RPMI8226 (cell line): ENCODE measurements around the gene CHD1.

Source experiments
- DNase-seq: peaks from one replicate; pipeline ENCODE4 v3.0.0-alpha.2; 2015

Gene CHD1

DNA sequence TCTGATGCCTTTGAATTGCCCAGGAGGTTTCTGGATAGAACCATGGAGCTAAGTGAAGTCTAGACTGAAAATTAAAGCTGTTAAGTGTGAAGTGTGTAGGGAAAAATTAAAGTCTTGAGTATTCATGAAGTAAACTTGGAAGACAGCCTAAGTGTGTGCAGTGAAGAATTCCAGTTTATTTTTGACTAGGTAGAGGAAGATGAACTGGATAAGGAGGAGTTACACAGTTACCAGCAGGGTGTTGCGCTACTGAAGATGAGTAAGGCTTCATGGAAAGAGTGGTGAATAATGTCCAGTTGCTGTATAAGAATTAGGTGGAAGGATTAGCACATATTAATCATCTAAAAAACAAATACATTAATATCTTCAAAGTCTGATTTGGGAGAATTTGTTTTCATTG, 5.7 kb upstream of the CHD1 start:
- DNase-seq, result no peak

DNA sequence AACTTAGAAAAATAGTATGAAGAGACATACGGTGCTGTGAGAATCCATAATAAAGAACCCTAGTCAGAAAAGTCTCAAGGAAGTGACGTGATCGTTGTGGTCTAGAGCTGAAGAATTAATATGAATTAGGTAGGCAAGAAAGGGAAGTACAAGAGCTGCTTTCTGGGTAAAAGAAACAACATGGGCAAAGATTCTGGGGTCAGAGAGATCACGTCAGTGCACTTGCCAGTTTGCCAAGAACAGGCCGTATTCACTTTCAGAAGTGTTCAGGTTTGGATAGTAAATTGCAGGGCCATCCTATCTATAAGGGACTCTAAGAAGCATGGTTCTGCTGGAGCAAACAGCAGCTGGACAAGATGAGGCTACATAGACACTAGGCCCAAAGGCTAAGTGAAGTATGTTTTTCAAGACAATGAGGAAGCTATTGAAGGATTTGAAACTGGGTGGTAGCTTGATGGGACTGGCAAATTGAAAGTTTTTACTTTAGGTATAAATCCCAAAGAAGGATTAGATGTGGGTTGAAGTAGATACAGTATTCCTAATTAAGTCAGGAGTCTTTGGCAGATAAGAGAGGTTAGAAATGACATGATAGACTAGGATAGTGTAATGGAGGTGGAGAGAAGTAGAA, 4.8 kb upstream of the CHD1 start:
- DNase-seq, result no peak

DNA sequence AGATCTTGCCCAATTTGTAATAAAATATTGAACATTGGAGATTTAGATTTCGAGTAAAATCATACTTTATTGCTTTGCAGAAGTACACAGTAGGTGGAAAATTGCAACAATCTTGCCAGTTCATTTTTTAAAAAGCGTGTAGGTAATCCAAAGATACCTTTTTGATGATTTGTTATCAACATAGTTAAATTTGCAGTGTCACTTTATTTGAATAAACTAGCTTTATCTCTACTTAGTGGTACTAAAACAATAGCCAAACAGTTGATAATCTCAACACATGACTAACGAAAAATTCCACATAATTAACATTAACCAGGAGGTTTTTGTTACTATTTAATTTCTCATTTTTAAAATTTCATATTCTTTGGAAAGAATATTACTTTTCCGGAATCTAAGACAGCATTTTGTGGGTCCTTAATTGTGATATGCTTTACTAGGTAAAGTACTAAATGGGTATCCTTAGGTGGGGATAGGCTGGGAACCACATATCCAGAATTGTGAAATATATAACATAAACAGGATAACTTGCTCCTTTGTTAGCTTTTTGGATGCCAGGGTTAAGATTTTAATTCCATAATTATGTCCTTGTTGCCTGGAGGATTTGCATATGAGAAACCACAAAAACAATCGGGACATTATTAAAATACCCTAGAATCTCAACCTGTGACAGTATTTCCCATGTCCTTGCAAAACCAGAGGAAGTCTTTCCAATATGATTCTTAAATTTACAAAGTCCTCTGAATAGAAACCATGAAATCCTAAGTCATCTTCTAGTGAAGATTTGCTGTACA, 2.4 kb upstream of the CHD1 start:
- DNase-seq, result no peak

DNA sequence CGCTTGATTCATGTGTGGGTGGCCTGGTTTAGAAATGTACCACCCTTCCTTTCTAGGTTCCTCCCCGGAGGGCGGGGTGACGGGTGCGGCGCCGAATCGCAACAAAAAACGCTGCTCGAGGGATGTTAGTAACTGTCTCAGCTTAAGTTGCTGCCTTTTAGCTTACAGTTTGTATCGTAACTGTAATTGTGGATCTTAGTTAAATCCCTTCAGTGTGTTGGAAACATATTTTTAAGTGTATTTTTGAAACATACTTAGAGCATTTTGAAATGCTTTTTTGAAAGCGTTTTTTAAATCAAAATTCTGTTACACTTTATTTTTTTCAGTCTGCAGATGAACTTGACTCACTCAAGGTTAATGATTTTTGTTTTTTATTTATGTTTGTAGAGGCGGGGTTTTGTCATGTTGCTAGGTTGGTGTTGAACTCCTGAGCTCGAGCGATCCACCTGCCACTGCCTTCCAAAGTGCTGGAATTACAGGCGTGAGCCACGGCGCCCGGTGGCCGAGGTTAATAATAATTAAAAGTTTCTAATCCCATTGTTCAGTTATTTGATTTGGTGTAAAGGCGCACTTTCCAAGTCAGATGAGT, 997 bp upstream of the CHD1 start:
- no peak for DNase-seq

DNA sequence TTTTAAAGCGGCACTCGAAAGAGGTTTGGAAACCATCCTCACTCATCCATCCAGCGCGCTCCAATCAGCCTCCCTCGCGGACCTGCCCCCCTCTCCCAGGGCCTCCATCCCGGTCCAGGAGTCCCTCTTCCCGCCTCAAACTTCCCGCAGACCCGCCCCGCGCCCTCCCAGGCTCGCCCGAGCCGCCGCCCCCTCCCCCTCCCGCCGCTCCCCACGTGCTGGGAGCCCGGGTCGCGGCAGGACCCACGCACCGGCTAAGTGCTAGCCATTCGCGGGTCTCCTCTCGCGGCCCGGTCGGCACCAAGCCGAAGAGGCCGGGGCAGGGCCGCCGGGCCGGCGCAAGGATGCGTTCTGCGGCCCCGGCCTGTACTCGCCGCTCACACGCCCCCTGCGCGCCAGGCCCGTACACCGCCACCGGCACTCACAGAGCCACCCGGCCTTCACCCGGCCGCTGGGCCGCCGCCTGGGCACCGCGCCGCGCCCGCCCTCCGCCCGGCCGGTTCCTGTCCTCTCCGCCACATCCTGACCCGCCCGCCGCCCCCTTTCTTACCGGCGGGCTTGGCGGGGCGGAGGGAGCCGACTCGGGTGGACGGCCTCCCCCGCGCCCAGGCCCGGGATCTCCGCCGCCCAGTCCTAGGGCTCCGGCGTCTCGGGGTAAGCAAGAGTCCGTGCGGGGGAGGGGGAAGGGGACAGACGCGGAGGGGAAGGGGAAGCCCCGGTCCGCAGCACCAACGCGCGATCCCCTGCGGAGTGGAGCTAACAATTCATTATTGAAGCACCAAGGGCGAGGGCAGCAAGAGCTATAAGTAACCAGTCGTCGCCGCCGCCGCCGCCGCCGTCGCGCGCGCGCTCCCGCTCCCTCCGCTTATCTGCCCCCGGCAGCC, 576 bp downstream of the CHD1 start:
- peak; percentile 62 for DNase-seq

DNA sequence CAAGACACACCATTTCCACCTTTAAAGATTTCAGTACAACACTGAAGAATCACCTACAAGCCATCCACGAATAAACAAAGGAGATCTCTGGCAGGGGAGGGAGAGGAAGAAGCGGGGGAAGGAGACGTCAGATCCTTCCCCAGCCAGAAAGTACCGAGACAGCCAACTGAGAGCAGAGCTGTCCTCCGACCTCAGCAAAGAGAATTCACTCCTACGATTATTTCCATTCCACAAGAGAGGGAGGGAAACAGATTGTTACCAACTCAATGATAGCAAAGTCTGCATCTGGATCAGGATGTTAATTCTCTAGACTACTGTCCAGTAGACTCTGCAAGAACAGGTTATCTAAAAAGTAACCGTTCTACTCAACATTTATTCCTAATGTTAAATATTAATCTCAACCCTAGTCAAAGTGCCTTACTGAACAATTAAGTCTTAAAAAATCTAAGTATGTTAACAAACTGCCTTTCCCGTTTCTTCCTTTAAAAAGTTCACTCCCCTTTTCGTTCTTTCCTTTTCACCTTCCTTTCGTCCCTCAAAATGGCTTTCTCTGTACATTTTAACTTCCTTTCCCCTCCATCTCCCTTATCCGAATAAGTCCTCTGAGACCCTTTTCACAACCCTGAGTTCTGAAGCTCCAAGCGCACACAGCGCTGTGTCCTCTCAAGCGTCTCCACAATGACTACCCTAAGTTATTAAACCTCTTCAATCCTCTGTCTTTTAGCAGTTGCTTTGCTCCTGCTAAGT, 1.4 kb downstream of the CHD1 start:
- peak; percentile 71 for DNase-seq

DNA sequence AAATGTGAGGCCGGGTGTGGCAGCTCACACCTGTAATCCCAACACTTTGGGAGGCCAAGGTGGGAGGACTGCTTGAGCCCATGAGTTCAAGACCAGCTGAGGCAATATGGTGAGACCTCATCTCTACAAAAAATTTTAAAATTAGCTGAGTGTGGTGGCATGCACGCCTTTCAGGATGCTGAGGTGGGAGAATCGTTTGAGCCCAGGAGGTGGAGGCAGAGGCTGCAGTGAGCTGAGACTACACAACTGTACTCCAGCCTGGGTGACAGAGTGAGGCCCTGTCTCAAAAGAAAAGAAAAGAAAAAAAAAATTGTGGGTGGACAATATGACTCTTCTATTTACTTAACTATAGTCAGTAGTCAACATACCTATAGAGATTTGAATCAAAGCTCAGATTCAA, 4.8 kb downstream of the CHD1 start:
- DNase-seq, result no peak

DNA sequence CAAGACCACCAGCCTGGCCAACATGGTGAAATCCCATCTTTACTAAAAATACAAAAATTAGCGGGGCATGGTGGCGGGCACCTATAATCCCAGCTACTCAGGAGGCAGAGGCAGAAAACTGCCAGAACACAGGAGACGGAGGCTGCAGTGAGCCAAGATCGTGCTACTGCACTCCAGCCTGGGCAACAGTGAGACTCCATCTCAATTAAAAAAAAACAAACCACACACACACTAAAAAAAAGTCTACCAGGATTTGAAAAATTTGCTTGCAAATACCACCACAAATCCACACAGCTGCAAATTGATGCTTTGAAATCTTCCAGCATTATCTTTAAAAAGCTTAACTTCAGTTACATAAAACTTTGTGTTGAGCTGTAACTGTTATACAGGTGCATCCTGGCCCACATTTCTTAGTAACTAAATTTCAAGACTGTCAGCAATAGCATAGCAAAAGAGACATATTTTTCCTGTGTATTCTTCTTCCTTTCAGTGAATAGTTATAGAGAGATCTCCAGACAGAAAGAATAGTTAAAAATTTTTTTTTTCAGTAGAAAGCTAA, 6.8 kb downstream of the CHD1 start:
- DNase-seq, result no peak

DNA sequence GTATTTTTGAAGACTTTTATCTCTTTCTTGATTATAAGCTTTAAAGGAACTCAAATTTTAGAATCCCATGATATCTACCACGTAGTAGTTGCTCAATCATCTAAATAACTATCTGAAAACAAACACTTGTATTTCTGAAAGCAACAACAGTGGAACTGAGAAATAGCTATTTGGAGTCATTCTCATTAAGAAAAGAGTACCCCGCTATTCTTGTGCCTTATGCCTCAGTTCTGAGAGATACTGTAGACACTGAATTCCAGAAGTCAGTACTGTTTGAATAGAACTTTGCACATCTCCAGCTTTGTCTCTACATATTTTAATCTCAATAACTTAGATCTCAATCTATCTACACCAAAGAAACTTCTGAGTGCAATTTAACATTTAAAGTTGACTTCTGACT, 11.4 kb downstream of the CHD1 start:
- DNase-seq, result no peak

DNA sequence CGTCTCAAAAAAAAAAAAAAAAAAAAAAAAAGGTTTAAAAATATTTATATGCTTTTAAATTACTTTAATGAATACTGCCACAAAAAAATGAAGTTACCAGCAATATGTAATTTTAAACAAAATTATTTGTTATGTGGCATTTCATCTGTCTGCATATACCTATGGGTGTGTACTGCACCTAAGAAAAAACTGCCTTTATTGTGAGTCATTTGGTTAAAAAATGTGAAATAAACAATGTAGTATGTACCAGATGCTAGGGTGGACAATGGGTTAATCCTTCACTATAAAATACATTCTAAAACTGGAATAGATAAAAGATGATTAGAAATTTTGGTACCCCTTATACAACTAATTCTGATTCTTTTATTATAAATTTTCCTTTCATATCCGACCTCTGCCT, 12.3 kb downstream of the CHD1 start:
- DNase-seq, result no peak

DNA sequence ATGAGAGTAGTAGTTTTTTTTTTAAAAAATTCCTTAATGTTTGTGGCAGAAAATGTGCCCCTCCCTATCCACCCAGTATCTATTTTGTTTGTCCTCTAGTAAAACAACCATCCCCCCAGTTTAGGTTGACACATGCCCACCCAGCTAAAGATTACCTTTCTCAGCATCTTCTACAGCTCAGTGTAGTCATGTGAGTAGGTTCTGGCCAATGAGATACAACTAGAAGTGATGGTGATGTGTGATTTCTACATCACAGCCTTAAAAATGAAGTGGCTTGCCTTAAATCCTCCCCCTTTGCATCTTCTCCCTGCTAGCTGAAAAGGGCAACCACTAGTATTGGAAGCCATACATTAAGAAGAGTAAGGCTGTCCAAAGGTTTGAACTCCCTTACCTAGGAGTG, 14.9 kb downstream of the CHD1 start:
- no peak for DNase-seq

DNA sequence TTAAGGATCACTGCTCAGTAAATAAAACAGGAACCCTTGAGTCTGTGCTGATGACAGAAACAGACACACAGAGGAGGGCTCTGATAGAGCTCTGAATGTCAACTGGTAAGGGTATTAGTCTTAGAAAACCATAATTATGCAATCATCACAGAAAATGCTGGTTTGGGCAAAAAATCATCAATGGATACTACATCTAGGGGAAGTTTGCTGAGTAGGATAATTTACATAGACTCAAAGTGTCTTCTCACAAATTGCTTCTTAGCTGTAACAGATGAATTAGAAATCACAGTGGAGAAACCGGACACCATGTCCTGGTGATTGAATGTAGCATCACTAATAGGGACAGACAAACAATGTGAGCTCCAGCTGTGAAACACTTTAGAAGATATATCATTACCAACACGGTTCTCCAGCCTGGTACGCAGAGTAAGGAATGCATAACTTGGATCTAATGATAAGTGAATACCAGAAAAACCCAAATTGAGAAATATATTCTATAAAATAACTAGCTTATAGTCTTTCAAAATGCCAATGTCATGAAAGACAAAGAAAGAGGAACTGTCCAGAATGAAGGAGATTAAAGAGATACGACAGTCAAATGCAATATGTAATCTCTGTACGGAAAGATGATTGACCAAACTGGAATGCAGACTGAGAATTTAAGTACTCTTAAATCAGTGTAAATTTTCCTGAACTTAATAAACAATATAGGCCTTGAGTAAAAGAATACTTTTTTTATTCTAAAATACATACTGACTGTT, 17.3 kb downstream of the CHD1 start:
- DNase-seq, result no peak

DNA sequence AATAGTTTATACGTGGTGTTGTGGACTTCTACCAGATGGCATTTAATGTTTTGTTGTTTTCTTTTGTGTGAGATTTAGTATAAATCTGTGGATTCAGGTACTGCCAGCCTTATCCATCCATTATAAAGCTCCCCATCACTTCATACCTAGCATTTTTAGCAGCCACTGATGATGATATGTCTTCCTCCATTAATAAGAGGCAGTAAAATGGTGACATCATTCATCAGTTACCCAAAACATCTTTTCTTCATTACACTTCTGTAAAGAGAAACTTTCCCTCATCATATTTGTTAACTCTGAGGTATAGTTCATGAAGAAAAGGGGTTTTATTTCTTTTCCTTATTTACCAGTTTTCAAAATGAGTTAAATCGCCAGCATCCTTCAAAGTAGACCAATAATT, 19.4 kb downstream of the CHD1 start:
- no peak for DNase-seq

DNA sequence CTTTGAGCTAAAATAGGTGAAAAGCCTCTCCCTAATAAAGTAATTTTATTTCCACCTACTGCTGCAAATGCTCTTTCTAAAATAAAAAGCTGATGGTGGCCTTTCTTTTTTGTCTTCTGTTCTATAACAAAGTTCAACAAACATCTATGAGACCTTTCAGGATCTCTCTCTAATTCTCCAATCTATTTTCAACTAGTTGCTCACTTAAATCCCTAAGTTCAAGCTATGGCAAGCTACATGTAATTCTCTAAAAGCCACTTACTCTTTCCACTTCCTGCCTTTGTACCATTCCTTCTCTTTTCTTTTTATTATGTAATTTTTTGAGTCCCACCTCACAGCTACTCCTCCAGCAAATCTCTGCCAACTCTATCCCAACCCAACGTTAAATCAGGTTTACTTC, 20.9 kb downstream of the CHD1 start:
- no peak for DNase-seq

DNA sequence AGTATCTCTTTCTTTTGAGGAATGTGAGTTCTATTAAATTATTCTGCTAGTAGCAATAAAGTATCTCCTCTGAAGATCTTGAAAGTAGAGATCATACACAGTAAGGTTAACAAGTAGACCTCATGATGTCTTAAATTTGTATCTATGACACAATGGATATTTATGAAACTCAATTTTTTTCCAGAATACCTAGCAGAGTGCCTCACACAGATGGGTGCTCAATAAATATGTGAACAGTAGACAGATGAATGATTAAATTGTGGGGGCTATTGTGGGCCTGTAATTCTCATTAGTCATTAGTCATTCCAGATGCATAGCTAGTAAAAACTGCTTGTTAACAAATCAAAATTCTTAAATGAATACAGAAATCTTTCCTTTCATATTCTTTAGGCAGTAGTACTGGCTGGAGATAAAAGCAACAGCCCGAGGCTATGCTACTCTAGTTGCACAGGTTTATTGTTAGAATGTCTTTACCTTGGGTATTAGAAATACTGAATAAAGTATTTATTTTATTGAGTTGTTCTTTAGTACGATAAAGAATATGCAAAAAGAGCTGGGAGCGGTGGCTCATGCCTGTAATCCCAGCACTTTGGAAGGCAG, 22.0 kb downstream of the CHD1 start:
- no peak for DNase-seq

DNA sequence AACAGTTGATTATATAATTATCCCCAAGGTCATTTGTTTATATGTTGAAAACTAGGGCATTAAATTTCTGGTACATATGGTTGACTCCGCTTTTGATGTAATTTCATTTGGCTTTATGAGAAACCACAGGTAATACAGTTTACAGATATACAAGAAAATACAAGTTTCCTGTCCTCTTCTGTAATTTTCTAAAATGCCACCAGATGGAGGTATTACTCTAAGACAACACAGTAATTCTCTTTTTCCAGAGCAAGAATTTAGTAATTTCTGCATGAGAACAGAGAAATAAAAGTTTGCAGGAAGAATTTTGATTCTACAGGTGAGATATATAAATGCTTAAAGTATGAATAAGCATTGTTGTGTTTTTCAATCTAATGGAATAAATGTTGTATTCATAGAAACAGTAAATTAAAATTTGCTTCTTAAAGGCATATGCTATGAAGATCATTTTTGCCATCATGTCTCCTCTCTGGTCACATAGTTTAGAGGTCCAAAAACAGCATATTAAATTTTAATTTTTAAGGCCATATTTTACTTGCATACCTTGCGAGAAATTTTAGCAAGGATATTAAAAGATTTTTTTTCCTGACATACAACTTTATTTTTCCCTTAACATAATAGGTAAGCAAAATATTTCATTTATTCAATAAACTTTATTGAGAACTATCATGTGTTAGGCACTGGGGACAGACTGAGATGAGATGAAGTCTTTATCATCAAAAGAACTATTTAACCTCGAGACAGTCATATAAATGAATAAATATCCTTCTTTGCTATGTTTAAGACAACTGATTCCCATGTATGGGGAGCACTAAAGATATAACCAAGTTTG, 22.7 kb downstream of the CHD1 start:
- DNase-seq, result peak; percentile 59

DNA sequence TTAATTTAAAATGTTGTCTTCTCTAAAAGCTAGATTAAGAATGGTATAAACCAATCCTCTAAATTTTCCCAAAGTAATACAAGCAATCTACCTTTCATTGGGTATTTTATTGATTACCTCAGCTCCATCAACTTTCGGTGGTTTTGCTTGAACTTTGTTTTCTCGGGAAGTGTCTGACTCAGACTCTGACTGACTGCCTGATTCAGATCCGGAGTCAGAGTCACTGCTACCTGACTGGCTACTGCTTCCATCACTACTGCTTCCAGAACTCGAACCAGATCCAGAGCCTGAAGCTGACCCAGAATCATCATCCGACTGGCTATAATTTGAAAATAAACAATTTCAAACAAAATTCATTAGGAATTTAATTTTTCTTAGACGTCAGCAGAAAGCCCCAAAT, 24.0 kb downstream of the CHD1 start:
- DNase-seq, result no peak

DNA sequence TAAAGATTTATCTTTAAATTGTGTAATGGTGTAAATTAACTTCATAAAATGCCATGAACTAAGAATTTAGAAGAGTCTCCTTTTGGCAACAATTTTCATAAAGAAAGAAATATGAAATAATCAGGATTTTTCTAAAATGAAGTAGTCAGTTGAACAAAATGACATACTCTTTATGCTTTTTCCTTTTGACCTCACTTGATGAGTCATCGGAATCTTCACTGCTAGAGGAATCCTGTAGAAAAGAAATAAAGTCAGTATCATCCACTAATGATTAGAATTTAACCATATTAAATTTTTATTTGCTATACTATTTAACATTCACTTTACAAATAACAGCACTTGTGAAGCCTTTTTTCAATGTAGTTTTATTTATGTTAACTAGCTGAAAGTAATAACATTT, 26.1 kb downstream of the CHD1 start:
- DNase-seq, result no peak

DNA sequence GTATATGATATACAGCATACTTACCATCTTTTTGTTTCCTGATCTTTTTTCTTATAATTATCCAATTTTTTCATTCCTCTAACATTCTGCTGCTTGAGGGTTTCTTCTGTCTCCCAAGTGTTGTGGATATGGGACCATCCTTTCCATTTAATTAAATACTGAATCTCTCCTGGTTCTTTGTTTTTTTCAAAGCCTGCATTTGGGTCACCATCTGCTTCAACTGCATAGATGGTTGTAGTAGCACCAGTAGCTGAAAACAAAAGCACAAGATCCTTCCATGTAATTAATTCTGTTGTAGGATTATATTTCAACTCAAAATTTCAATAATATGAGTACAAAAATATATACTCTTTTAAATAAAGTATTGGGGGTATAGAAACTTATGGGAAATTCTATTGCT, 29.4 kb downstream of the CHD1 start:
- DNase-seq, result no peak

DNA sequence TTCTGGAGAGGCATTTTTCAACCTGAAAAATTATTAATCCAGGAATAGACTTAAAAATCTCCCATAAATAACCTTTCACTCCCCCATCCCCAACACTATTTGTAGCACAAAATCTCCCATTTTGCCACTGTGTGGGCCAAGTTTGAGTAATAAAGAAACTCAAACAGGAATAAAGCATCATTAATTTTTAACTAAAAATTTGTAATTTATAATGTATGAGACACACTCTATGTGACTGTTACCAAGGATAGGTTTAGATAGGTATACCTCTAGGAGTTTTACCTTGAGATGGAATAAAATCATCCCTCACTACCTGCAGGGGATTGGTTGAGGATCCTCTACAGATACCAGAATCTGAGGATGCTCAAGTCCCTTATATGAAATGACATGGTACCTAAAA, 30.1 kb downstream of the CHD1 start:
- DNase-seq, result no peak
